GM21619 (cell line): Measurements from ENCODE around the gene CHAD.

Source experiments
- ATAC-seq: cut with Tn5 transposase; IDR thresholded peaks from one replicate; pipeline ENCODE4 v1.9.1; 2021; ENCODE audit not compliant: unreplicated experiment

Gene CHAD

GRCh38 chr17:50495217-50495823, 26.6 kb upstream of the CHAD start:
- no peak for ATAC-seq

GRCh38 chr17:50493744-50494143, 25.1 kb upstream of the CHAD start:
- no peak for ATAC-seq

- no peak for ATAC-seq
Measured at GRCh38 chr17:50492214-50492613, 23.5 kb upstream of the CHAD start.

- no peak for ATAC-seq
Measured at GRCh38 chr17:50491505-50491904, 22.8 kb upstream of the CHAD start.

GRCh38 chr17:50488880-50489279, 20.2 kb upstream of the CHAD start:
- no peak for ATAC-seq

GRCh38 chr17:50487213-50488096, 18.8 kb upstream of the CHAD start:
- no peak for ATAC-seq

GRCh38 chr17:50484386-50485155, 15.9 kb upstream of the CHAD start:
- no peak for ATAC-seq

- ATAC-seq: no peak
Measured at GRCh38 chr17:50483266-50483665, 14.6 kb upstream of the CHAD start.

GRCh38 chr17:50482516-50482915, 13.8 kb upstream of the CHAD start:
- peak; percentile 37 for ATAC-seq

- no peak for ATAC-seq
Measured at GRCh38 chr17:50482110-50482509, 13.4 kb upstream of the CHAD start.

GRCh38 chr17:50481648-50482047, 13.0 kb upstream of the CHAD start:
- no peak for ATAC-seq

- no peak for ATAC-seq
Measured at GRCh38 chr17:50480854-50481490, 12.3 kb upstream of the CHAD start.

- no peak for ATAC-seq
Measured at GRCh38 chr17:50480142-50480764, 11.6 kb upstream of the CHAD start.

GRCh38 chr17:50479522-50480141, 11.0 kb upstream of the CHAD start:
- no peak for ATAC-seq

- ATAC-seq: peak; percentile 78
Measured at GRCh38 chr17:50478391-50479381, 10.0 kb upstream of the CHAD start, which contains the start of gene RSAD1. Gene RSAD1 (plus strand): TSS chr17:50478860. CDS start chr17:50478885, 25 bp downstream.

GRCh38 chr17:50477976-50478375, 9.3 kb upstream of the CHAD start:
- no peak for ATAC-seq

- ATAC-seq: no peak
Measured at GRCh38 chr17:50476545-50477315, 8.1 kb upstream of the CHAD start.
